ENCODE data around the gene SOS1. TPM values are rescaled to one million over a fixed set of nuclear protein-coding genes. Genes with fewer than 3 reads are reported as not detected.
A peak's percentile ranks its signal among the peaks of the same experiment; 100 is the strongest.

SOS1 gene
- total RNA-seq, 2 donors from 2014 or later, result 98.7 to 116 TPM

DNA sequence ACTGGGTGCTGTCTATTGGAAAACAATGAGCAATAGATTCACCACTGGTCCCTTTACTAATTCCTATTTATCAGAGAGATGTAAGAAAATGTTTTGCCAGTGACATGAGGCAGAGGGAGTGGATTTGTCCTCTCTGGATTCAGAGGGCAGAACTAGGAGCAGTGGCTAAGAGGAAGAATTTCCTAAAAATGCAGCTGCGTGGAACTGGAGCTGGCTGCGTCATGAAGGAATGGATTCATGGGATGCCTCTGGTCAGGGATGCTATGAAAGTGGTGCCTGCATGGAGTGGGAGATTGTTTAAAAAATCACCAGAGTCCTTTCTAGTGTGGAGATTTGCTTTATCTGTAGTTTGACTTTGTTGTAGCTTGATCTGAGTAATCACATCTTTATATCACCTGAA is 152.8 kb downstream of the SOS1 start:
- no peaks in the 10 kb centered on the region for H3K36me3 Mint-ChIP-seq (ENCODE audit: low read depth)
- no peak for ATAC-seq (replicated peaks)
- no peaks in the 10 kb centered on the region for H3K9me3 Mint-ChIP-seq
- H3K4me1 Mint-ChIP-seq, result no peaks in the 10 kb centered on the region
- H3K4me3 Mint-ChIP-seq, result no peak overlapping the region
- H3K27ac Mint-ChIP-seq, result no peak overlapping the region
- no peaks in the 10 kb centered on the region for H3K27me3 Mint-ChIP-seq

DNA sequence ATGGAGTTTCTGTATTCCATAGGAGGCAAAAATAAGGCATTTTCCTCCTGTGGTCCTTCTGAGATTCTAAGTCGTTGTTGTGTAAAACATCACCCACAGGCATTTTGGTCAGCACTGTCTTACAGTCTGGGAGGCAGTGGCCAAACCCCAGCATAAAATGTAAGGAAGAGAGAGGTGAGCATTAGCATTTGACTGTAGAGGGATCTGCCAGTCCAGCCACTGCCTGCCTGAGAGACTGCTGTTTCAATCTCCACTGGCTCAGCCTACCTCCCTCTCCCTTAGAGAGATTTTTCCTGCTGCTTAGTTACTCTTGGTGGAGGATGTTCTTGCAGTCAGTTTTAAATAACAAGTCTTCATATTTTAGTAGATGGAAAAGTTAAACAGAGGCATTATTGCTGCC is 154.2 kb downstream of the SOS1 start:
- Mint-ChIP-seq H3K9me3 (no peaks in the 10 kb centered on the region), H3K4me3 (no peak overlapping the region), H3K4me1 (no peaks in the 10 kb centered on the region), H3K36me3 (ENCODE audit: low read depth) (no peaks in the 10 kb centered on the region), H3K27ac (no peak overlapping the region), H3K27me3 (peaks cover 2% of the 10 kb centered on the region)
- ATAC-seq (replicated peaks), result no peak

DNA sequence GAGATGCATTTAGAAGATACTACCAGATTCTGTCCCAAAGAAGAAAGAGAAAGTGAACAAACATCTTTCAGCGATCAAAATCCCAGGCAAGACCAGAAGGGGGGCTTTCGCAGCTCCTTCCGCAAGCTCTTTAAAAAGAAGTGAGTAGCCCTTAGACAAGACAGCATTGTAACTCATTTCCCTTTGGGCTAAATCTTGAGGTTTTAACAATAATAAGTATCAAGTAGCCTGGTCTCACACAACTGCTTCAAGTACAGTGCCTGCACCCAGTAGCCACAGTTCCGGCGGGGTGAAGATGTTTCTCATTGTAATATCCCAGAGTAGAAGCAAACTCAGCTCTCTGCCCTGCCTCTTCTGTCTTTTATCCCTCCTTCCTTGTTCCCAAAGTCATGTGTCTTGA is 154.8 kb downstream of the SOS1 start:
- Mint-ChIP-seq H3K27ac (no peak overlapping the region), H3K4me3 (no peak overlapping the region), H3K36me3 (ENCODE audit: low read depth) (no peaks in the 10 kb centered on the region), H3K27me3 (peaks cover 5% of the 10 kb centered on the region), H3K4me1 (no peaks in the 10 kb centered on the region), H3K9me3 (no peaks in the 10 kb centered on the region)
- no peak for ATAC-seq (replicated peaks)

- ATAC-seq (replicated peaks), result peak; percentile 33
- H3K27ac Mint-ChIP-seq, result no peak overlapping the region
- peaks cover 12% of the 10 kb centered on the region for H3K27me3 Mint-ChIP-seq
- H3K4me3 Mint-ChIP-seq, result peak overlapping the region; percentile 52
- H3K4me1 Mint-ChIP-seq, result no peaks in the 10 kb centered on the region
- H3K36me3 Mint-ChIP-seq (ENCODE audit: low read depth), result no peaks in the 10 kb centered on the region
- no peaks in the 10 kb centered on the region for H3K9me3 Mint-ChIP-seq
Measured at GRCh38 chr2:38960609-38961320, 160.1 kb downstream of the SOS1 start.

GRCh38 chr2:38959938-38960608 is 160.8 kb downstream of the SOS1 start:
- no peaks in the 10 kb centered on the region for H3K36me3 Mint-ChIP-seq (ENCODE audit: low read depth)
- peak; percentile 98 for ATAC-seq (replicated peaks)
- no peaks in the 10 kb centered on the region for H3K4me1 Mint-ChIP-seq
- no peaks in the 10 kb centered on the region for H3K9me3 Mint-ChIP-seq
- no peak overlapping the region for H3K27ac Mint-ChIP-seq
- H3K4me3 Mint-ChIP-seq, result peak overlapping the region; percentile 52
- H3K27me3 Mint-ChIP-seq, result peaks cover 12% of the 10 kb centered on the region

DNA sequence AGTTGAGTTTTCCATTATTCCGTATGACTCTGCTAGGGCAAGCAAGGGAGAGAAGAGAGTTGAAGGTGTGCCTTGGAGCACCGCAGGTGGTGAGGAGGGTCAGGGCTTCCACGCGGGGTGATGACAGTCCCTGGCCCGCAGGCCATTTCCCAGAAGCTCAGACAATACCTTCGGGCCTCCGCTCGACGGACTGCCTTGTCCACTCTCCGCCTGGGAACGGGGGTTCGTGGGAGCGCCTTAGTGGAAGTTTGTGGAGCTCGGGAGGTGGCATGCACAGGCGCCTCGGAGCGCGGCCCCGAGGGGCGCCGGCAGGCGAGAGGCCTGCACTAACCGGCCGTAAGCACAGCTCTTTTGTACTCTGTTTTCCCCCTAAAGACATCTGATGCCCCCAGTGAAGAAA is 161.4 kb downstream of the SOS1 start:
- Mint-ChIP-seq H3K4me1 (no peaks in the 10 kb centered on the region), H3K27ac (no peak overlapping the region), H3K36me3 (ENCODE audit: low read depth) (no peaks in the 10 kb centered on the region), H3K9me3 (no peaks in the 10 kb centered on the region), H3K4me3 (peak overlapping the region; percentile 52), H3K27me3 (peaks cover 12% of the 10 kb centered on the region)
- ATAC-seq (replicated peaks), result no peak

GRCh38 chr2:38957972-38958371 is 162.9 kb downstream of the SOS1 start:
- no peak overlapping the region for H3K4me3 Mint-ChIP-seq
- H3K27me3 Mint-ChIP-seq, result peaks cover 12% of the 10 kb centered on the region

DNA sequence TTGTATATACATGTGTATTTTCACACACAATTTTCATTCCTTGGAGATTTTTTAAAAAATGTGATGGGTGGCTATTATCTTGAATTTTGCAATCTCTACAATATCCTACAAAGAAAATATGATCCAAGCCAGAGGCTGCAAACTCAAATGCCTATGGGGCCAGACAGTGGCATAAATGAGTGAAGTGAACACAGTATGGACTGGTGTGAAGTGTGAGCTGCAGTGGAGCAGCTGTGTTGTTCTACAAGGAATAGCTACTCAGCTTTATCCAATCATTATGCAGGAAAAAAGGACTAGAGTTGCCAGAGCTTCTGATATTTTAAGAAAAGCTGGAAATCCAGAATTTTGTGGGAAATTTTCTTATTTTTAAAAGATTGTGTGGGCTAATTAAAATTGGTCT is 169.1 kb downstream of the SOS1 start:
- no peaks in the 10 kb centered on the region for H3K9me3 Mint-ChIP-seq
- no peak overlapping the region for H3K27ac Mint-ChIP-seq
- H3K4me1 Mint-ChIP-seq, result no peaks in the 10 kb centered on the region
- H3K36me3 Mint-ChIP-seq (ENCODE audit: low read depth), result no peaks in the 10 kb centered on the region
- H3K4me3 Mint-ChIP-seq, result no peak overlapping the region
- no peak for ATAC-seq (replicated peaks)
- no peaks in the 10 kb centered on the region for H3K27me3 Mint-ChIP-seq

More at GRCh38 chr2:38957972-38958371, 162.9 kb downstream of the SOS1 start:
- Mint-ChIP-seq H3K27ac (no peak overlapping the region), H3K36me3 (ENCODE audit: low read depth) (no peaks in the 10 kb centered on the region), H3K4me1 (no peaks in the 10 kb centered on the region), H3K9me3 (no peaks in the 10 kb centered on the region)
- no peak for ATAC-seq (replicated peaks)

GRCh38 chr2:38948995-38949394 is 171.9 kb downstream of the SOS1 start:
- Mint-ChIP-seq H3K4me3 (no peak overlapping the region), H3K36me3 (ENCODE audit: low read depth) (no peaks in the 10 kb centered on the region), H3K27me3 (no peaks in the 10 kb centered on the region), H3K27ac (no peak overlapping the region), H3K4me1 (no peaks in the 10 kb centered on the region), H3K9me3 (no peaks in the 10 kb centered on the region)
- ATAC-seq (replicated peaks), result no peak

- H3K4me3 Mint-ChIP-seq, result no peak overlapping the region
- H3K9me3 Mint-ChIP-seq, result no peaks in the 10 kb centered on the region
- H3K27me3 Mint-ChIP-seq, result no peaks in the 10 kb centered on the region
- H3K27ac Mint-ChIP-seq, result no peak overlapping the region
- no peaks in the 10 kb centered on the region for H3K4me1 Mint-ChIP-seq
- no peak for ATAC-seq (replicated peaks)
- H3K36me3 Mint-ChIP-seq (ENCODE audit: low read depth), result no peaks in the 10 kb centered on the region
Measured at GRCh38 chr2:38948387-38948882, 172.4 kb downstream of the SOS1 start.

DNA sequence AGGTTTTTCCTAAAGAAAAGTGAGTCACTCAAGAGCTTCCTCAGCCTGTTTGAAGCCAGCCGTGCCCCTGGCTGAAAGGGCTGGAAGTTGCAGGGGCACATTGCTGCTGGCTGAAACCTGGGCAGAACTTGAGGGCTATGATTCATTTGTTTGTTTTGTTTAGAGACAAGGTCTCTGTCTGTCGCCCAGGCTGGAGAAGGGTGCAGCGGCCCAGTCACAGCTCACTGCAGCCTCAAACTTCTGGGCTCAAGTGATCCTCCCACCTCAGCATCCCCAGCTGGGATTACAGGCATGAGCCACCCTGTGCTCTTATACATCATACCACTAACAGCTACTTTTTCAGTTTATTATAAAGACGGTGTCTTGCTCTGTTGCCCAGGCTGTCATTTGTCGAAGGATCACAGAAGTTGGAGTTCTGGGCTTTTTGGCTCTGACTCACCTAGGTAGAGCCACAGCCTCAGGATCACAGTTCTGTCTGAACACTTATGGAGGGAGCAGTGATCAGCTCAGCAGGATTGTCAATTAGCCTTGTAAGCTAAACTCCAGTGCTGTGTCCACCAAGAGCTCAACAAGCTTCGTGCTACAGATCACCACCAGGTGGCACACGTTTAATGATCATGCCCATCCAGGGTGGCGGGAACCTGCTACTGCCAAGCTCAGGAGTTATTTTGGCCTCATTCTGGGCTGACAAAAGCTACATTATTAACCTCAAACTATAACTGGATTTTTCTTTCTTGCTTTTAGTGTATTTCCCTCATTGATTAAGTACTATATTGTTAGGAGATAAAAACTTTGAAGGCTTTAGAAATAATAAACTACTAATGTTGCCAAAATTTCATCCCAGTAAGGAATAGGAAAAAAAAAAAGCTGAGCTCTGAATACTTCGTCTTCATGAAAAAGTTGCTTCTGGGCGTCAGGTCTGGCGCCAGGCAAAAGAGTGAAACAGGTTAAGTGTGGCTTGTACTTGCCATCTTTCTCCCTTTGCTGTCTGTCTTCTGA is 173.3 kb downstream of the SOS1 start:
- H3K9me3 Mint-ChIP-seq, result no peaks in the 10 kb centered on the region
- no peak overlapping the region for H3K4me3 Mint-ChIP-seq
- H3K36me3 Mint-ChIP-seq (ENCODE audit: low read depth), result no peaks in the 10 kb centered on the region
- peak; percentile 83 for ATAC-seq (replicated peaks)
- no peaks in the 10 kb centered on the region for H3K27me3 Mint-ChIP-seq
- no peak overlapping the region for H3K27ac Mint-ChIP-seq
- no peaks in the 10 kb centered on the region for H3K4me1 Mint-ChIP-seq

DNA sequence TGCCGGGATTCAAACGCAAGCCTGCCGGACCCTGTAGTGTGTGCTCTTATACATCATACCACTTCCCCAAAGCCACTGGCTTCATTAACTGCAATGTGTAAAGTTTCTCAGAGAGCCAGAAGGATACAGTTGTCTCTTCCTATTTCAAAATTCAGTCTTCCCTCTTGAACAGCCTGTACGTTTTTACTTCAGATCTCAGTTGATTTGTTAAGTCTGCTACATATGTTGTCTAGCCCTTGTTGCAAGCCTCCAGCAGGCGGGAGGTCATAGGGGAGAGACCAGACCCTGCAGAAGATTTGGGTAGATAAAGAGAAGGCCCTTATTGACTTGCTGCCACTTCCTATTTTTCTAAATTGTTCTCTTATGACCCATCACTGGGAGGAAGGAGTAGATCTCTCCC is 174.9 kb downstream of the SOS1 start:
- Mint-ChIP-seq H3K27me3 (no peaks in the 10 kb centered on the region), H3K4me3 (no peak overlapping the region), H3K9me3 (no peaks in the 10 kb centered on the region), H3K27ac (no peak overlapping the region), H3K4me1 (no peaks in the 10 kb centered on the region), H3K36me3 (ENCODE audit: low read depth) (no peaks in the 10 kb centered on the region)
- no peak for ATAC-seq (replicated peaks)

DNA sequence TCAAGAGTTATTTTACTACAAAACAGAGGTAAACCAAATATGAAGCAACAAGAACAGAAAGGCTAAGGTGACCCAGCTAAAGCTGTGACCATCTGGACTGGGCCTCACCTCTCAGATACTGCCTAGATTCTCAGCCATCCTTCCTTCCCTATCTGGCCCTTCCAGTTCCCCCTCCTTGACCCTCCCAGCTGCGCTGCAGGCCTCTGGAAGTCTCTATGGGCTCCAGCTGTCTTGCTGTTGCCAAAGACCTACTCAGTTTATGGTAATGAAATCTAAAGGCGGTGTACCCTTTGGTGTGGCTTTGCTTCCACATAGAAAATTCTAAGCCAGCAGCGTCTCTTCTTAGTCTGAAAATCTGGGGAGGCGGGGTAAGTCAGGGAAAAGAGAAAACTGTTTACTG is 175.5 kb downstream of the SOS1 start:
- Mint-ChIP-seq H3K27ac (no peak overlapping the region), H3K4me3 (no peak overlapping the region), H3K27me3 (no peaks in the 10 kb centered on the region), H3K9me3 (no peaks in the 10 kb centered on the region), H3K36me3 (ENCODE audit: low read depth) (no peaks in the 10 kb centered on the region), H3K4me1 (no peaks in the 10 kb centered on the region)
- no peak for ATAC-seq (replicated peaks)

DNA sequence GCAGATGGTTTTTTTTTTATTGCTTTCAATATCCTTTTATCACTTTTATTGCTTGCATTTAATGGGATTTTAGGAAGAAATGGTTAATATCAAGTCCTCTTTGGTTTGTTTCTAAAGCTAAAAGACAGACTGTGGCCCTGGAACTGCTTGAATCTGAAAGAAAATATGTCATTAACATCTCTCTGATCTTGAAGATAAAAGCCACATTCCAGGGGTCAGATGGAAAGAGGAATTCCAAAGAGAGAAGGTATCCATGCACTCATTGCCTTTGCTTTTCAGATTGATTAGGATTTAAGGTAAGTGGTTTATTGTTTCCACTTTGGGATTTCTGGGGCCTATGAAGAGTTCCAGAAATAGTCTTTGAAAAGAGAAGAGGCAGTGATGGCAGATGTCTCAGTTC is 177.1 kb downstream of the SOS1 start:
- no peak for ATAC-seq (replicated peaks)
- Mint-ChIP-seq H3K9me3 (no peaks in the 10 kb centered on the region), H3K27ac (no peak overlapping the region), H3K4me1 (no peaks in the 10 kb centered on the region), H3K4me3 (no peak overlapping the region), H3K36me3 (ENCODE audit: low read depth) (no peaks in the 10 kb centered on the region), H3K27me3 (no peaks in the 10 kb centered on the region)
